Panc1 (cell line): Measurements from ENCODE around the gene MAPKAP1. TPM values are rescaled to one million over a fixed set of nuclear protein-coding genes. Genes with fewer than 3 reads are reported as not detected.

Experiments used
- ATAC-seq: fragments of 200-7000 bp; cut with Tn5 transposase; 2 replicates; pipeline ENCODE4 v1.9.1; 2020; ENCODE audit warnings: mild to moderate bottlenecking, moderate library complexity
- BruUV-seq: library from RNA; stranded (reverse); fragments of 400-500 nt; replicated peaks from 2 replicates; lab custom pipeline; 2021; lab: Mats Ljungman, UMichigan
- CTCF ChIA-PET: fragments of 300-600 bp; sonication (Branson Sonifier 250); formaldehyde crosslinking; loops from one replicate; lab custom pipeline; 2022; ENCODE audit warnings: antibody characterized with exemption; lab: Charles Lee
- POLR2A ChIA-PET: fragments of 300-600 bp; sonication (Branson Sonifier 250); formaldehyde crosslinking; loops from one replicate; lab custom pipeline; 2022; ENCODE audit warnings: antibody characterized with exemption; lab: Charles Lee
- DNase-seq: peaks from one replicate; pipeline ENCODE4 v3.0.0-alpha.2; 2010; ENCODE audit warnings: low read depth, low spot score
- H3K27ac ChIP-seq: 2 replicates; pipeline ENCODE4 v1.5.1; 2011; ENCODE audit warnings: mild to moderate bottlenecking, low read length, inconsistent platforms
- H3K27me3 ChIP-seq: fragments of 200-500 bp; sonication (Bioruptor generic); 2 replicates; pipeline ENCODE4 v1.6.0; 2014; ENCODE audit warnings: low read length, inconsistent platforms; ENCODE audit not compliant: control insufficient read depth, insufficient read depth
- H3K36me3 ChIP-seq: fragments of 200-500 bp; sonication (Bioruptor generic); 2 replicates; pipeline ENCODE4 v1.5.1; 2014; ENCODE audit warnings: inconsistent platforms, mild to moderate bottlenecking, low read length, moderate library complexity; ENCODE audit not compliant: control insufficient read depth, insufficient read depth
- H3K4me1 ChIP-seq: 2 replicates; pipeline ENCODE4 v1.5.1; 2011; ENCODE audit warnings: inconsistent platforms, mild to moderate bottlenecking, low read length, moderate library complexity; ENCODE audit not compliant: control insufficient read depth, insufficient read depth
- H3K4me3 ChIP-seq, 2 experiments: 2 replicates each; pipeline ENCODE4 v1.5.1; 2011 to 2012; ENCODE audit warnings: low read depth in 2 of 2, low read length in 2 of 2, mild to moderate bottlenecking in 2 of 2, inconsistent platforms in 1 of 2, moderate library complexity in 1 of 2
- H3K9me3 ChIP-seq: fragments of 200-500 bp; sonication (Bioruptor generic); 2 replicates; pipeline ENCODE4 v1.5.1; 2014; ENCODE audit warnings: low read depth, mild to moderate bottlenecking, inconsistent platforms, low read length, moderate library complexity; ENCODE audit not compliant: control insufficient read depth, insufficient read depth
- POLR2AphosphoS5 ChIP-seq: IDR thresholded peaks from 2 replicates; pipeline ENCODE4 v1.6.1; 2012; ENCODE audit warnings: mild to moderate bottlenecking, low read depth, low read length, moderate library complexity
- SIN3A ChIP-seq: IDR thresholded peaks from 2 replicates; pipeline ENCODE4 v1.6.1; 2012; ENCODE audit warnings: low read depth, mild to moderate bottlenecking, low read length, moderate library complexity, borderline replicate concordance; ENCODE audit not compliant: insufficient read depth
- TCF7L2 ChIP-seq: IDR thresholded peaks from 2 replicates; pipeline ENCODE4 v1.6.1; 2011; ENCODE audit warnings: mild to moderate bottlenecking, low read depth, low read length, inconsistent platforms
- in situ Hi-C: cut with HindIII; loops from 2 replicates; pipeline ENCODE4 v1.10.0; 2016; ENCODE audit warnings: low sequenced_read_pairs, low pct_unique_long_range_greater_than_20kb
- intact Hi-C: fragments of 100-400 bp; cut with micrococcal nuclease; formaldehyde crosslinking; loops from one replicate; pipeline ENCODE4 v1.10.0; 2022; ENCODE audit not compliant: unreplicated experiment
- total RNA-seq: library from RNA; stranded (reverse); gene quantifications from one replicate; pipeline ENCODE4 v1.2.1, GENCODE V29; 2021; ENCODE audit not compliant: unreplicated experiment
- TF ChIP-seq, protein P1 (sequence below): fragments of 450-650 bp; IDR thresholded peaks from 2 replicates; pipeline ENCODE4 v1.5.1; 2017; ENCODE audit warnings: mild to moderate bottlenecking
- TF ChIP-seq, protein P2 (sequence below), 2 experiments: IDR thresholded peaks; 2 replicates each; pipeline ENCODE4 v1.6.1; 2011 to 2012; ENCODE audit warnings: low read depth in 2 of 2, control low read depth in 1 of 2, low read length in 1 of 2, mild to moderate bottlenecking in 1 of 2, moderate library complexity in 1 of 2; ENCODE audit not compliant: insufficient read depth in 1 of 2

Gene MAPKAP1
- total RNA-seq, 1 experiment from 2014 or later = 72.7 TPM

- no peaks in the 10 kb centered on the region; the same call in 1 of the 2 replicates for H3K4me1 ChIP-seq
- no peak overlapping the region for H3K4me3 ChIP-seq
- ChIA-PET CTCF (no interaction called here), POLR2A (no interaction called here)
- ATAC-seq (no peak), DNase-seq (no peak)
- in situ Hi-C loops (no loop called here), intact Hi-C loops (no loop called here)
- no peaks in the 10 kb centered on the region for H3K9me3 ChIP-seq
- no peak overlapping the region for H3K27ac ChIP-seq
- H3K27me3 ChIP-seq = no peaks in the 10 kb centered on the region
- no TSS peak for BruUV-seq
- no peaks in the 10 kb centered on the region; the same call in 1 of the 2 replicates for H3K36me3 ChIP-seq
- TF ChIP-seq POLR2AphosphoS5 = no peak
- TF ChIP-seq, protein P1, sequence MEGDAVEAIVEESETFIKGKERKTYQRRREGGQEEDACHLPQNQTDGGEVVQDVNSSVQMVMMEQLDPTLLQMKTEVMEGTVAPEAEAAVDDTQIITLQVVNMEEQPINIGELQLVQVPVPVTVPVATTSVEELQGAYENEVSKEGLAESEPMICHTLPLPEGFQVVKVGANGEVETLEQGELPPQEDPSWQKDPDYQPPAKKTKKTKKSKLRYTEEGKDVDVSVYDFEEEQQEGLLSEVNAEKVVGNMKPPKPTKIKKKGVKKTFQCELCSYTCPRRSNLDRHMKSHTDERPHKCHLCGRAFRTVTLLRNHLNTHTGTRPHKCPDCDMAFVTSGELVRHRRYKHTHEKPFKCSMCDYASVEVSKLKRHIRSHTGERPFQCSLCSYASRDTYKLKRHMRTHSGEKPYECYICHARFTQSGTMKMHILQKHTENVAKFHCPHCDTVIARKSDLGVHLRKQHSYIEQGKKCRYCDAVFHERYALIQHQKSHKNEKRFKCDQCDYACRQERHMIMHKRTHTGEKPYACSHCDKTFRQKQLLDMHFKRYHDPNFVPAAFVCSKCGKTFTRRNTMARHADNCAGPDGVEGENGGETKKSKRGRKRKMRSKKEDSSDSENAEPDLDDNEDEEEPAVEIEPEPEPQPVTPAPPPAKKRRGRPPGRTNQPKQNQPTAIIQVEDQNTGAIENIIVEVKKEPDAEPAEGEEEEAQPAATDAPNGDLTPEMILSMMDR = no peak
Observed at GRCh38 chr9:125660557-125660956, 46.5 kb downstream of the MAPKAP1 start.

DNA sequence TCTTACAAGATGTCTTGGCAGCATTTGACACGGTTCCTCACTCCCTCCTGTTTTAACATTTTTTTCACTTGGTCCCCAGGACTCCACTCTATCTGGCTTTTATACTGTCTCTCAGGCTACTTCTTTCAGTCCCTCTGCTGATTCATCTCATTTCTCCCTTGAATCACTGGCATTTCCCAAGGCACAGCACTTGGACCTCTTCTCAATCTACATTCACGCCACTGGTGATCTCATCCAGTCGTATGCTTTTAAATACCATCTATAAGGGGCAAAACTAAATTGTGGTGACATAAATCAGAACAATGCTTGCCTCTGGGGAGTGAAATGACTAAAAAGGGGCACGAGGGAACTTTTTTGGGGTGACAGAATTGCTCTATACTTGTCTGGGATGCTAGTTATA is 47.1 kb downstream of the MAPKAP1 start:
- ChIA-PET CTCF (no interaction called here), POLR2A (no interaction called here)
- in situ Hi-C loops (no loop called here), intact Hi-C loops (no loop called here)
- H3K27me3 ChIP-seq = no peaks in the 10 kb centered on the region
- no peak overlapping the region for H3K4me3 ChIP-seq
- no peaks in the 10 kb centered on the region; the same call in 1 of the 2 replicates for H3K36me3 ChIP-seq
- no peaks in the 10 kb centered on the region for H3K9me3 ChIP-seq
- TF ChIP-seq, protein P1 = no peak
- TF ChIP-seq TCF7L2 (no peak), SIN3A (no peak), POLR2AphosphoS5 (no peak)
- TF ChIP-seq, protein P2, sequence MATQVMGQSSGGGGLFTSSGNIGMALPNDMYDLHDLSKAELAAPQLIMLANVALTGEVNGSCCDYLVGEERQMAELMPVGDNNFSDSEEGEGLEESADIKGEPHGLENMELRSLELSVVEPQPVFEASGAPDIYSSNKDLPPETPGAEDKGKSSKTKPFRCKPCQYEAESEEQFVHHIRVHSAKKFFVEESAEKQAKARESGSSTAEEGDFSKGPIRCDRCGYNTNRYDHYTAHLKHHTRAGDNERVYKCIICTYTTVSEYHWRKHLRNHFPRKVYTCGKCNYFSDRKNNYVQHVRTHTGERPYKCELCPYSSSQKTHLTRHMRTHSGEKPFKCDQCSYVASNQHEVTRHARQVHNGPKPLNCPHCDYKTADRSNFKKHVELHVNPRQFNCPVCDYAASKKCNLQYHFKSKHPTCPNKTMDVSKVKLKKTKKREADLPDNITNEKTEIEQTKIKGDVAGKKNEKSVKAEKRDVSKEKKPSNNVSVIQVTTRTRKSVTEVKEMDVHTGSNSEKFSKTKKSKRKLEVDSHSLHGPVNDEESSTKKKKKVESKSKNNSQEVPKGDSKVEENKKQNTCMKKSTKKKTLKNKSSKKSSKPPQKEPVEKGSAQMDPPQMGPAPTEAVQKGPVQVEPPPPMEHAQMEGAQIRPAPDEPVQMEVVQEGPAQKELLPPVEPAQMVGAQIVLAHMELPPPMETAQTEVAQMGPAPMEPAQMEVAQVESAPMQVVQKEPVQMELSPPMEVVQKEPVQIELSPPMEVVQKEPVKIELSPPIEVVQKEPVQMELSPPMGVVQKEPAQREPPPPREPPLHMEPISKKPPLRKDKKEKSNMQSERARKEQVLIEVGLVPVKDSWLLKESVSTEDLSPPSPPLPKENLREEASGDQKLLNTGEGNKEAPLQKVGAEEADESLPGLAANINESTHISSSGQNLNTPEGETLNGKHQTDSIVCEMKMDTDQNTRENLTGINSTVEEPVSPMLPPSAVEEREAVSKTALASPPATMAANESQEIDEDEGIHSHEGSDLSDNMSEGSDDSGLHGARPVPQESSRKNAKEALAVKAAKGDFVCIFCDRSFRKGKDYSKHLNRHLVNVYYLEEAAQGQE (IDR thresholded peaks at IDR 0.05; ENCODE audit: insufficient read depth in 1 of 2, low read depth in 2 of 2, low read length in 1 of 2) = no peak
- ATAC-seq (no peak), DNase-seq (no peak)
- H3K27ac ChIP-seq = no peak overlapping the region
- BruUV-seq = no TSS peak
- no peaks in the 10 kb centered on the region; the same call in 1 of the 2 replicates for H3K4me1 ChIP-seq
